OCI-LY7 (cell line): ENCODE data around the gene KCNQ5. TPM values are rescaled to one million over a fixed set of nuclear protein-coding genes. Genes with fewer than 3 reads are reported as not detected.

Source experiments
- BruUV-seq: library from RNA; stranded (reverse); fragments of 400-500 nt; replicated peaks from 2 replicates; lab custom pipeline; 2021; lab: Mats Ljungman, UMichigan
- CTCF ChIA-PET: fragments of 300-600 bp; sonication (Branson Sonifier 250); formaldehyde crosslinking; loops from one replicate; lab custom pipeline; 2022; ENCODE audit warnings: antibody characterized with exemption; ENCODE audit not compliant: unreplicated experiment; lab: Charles Lee
- POLR2A ChIA-PET: fragments of 300-600 bp; sonication (Branson Sonifier 250); formaldehyde crosslinking; loops from one replicate; lab custom pipeline; 2022; ENCODE audit warnings: antibody characterized with exemption; lab: Charles Lee
- DNase-seq: peaks from one replicate; pipeline ENCODE4 v3.0.0-alpha.2; 2015; ENCODE audit warnings: low spot score
- H2AFZ ChIP-seq: fragments of 200-600 bp; sonication (generic), shearing (Covaris generic); 2 replicates; pipeline ENCODE4 v1.6.1; 2014; ENCODE audit warnings: mild to moderate bottlenecking, antibody characterized with exemption, low read length, moderate library complexity
- H3K27ac ChIP-seq: fragments of 200-600 bp; sonication (generic); 2 replicates; pipeline ENCODE4 v1.5.1; 2014; ENCODE audit warnings: mixed run types, low read depth, mild to moderate bottlenecking, moderate library complexity, low read length, inconsistent platforms; ENCODE audit not compliant: poor library complexity, severe bottlenecking
- H3K36me3 ChIP-seq: fragments of 200-600 bp; sonication (generic); 2 replicates; pipeline ENCODE4 v1.6.1; 2014; ENCODE audit warnings: mild to moderate bottlenecking, antibody characterized with exemption, low read length, moderate library complexity, mixed read lengths; ENCODE audit not compliant: insufficient read depth
- H3K4me1 ChIP-seq: fragments of 200-600 bp; sonication (generic); 2 replicates; pipeline ENCODE4 v1.5.1; 2014; ENCODE audit warnings: mild to moderate bottlenecking, low read length; ENCODE audit not compliant: insufficient read depth, poor library complexity, severe bottlenecking
- H3K4me2 ChIP-seq: fragments of 200-600 bp; sonication (generic); 2 replicates; pipeline ENCODE4 v1.6.1; 2014; ENCODE audit warnings: mild to moderate bottlenecking, low read length
- H3K4me3 ChIP-seq: fragments of 200-600 bp; sonication (generic); 2 replicates; pipeline ENCODE4 v1.5.1; 2014; ENCODE audit warnings: mild to moderate bottlenecking, low read depth, low read length; ENCODE audit not compliant: poor library complexity, severe bottlenecking
- H3K79me2 ChIP-seq: fragments of 200-600 bp; sonication (generic); 2 replicates; pipeline ENCODE4 v1.6.1; 2016; ENCODE audit warnings: low read depth, mild to moderate bottlenecking, low read length, moderate library complexity, mixed read lengths; ENCODE audit not compliant: insufficient read depth
- H3K9me2 ChIP-seq: fragments of 200-600 bp; sonication (generic); 2 replicates; pipeline ENCODE4 v1.6.1; 2016; ENCODE audit warnings: mild to moderate bottlenecking, low read length, mixed read lengths; ENCODE audit not compliant: insufficient read depth
- H3K9me3 ChIP-seq: fragments of 200-600 bp; sonication (generic); 2 replicates; pipeline ENCODE4 v1.6.1; 2014; ENCODE audit warnings: mild to moderate bottlenecking, mixed run types, low read length, mixed read lengths
- H4K20me1 ChIP-seq: fragments of 200-600 bp; sonication (generic); 2 replicates; pipeline ENCODE4 v1.6.1; 2014; ENCODE audit warnings: mild to moderate bottlenecking, antibody characterized with exemption, low read length, moderate library complexity, mixed read lengths; ENCODE audit not compliant: insufficient read depth
- CTCF ChIP-seq: fragments of 200-600 bp; sonication (generic); conservative IDR thresholded peaks from 2 replicates; pipeline ENCODE4 v1.5.1; 2014; ENCODE audit warnings: mild to moderate bottlenecking, antibody characterized with exemption, low read length, moderate library complexity, mixed read lengths
- EZH2phosphoT487 ChIP-seq: fragments of 200-600 bp; sonication (generic); IDR thresholded peaks from 2 replicates; pipeline ENCODE4 v1.6.1; 2018; ENCODE audit warnings: low read depth, borderline replicate concordance, mild to moderate bottlenecking, mixed run types, antibody characterized with exemption, low read length, moderate library complexity, mixed read lengths
- intact Hi-C: fragments of 100-400 bp; cut with micrococcal nuclease; formaldehyde crosslinking; loops from one replicate; pipeline ENCODE4 v1.10.0; 2022; ENCODE audit not compliant: unreplicated experiment
- total RNA-seq, 2 experiments: library from RNA; depleted of rRNA in 1 of 2; stranded (reverse); fragments of >200 nt in 1 of 2; shearing (Covaris generic) in 1 of 2; gene quantifications; 2 replicates each; pipeline ENCODE4 v1.2.3, GENCODE V29; 2014 to 2022

KCNQ5 gene
- total RNA-seq, 2 experiments from 2014 or later, result 26.1 to 29.7 TPM

- ChIA-PET POLR2A (interaction anchor here (0.7 to 1.9 kb wide), 8 partner anchors 9 to 40 kb away, joined by 3 to 10 read pairs (median 4); no protein-coding TSS in a partner anchor), CTCF (interaction anchor here (1.3 kb wide), 1 partner anchor 10 kb away, joined by 3 read pairs; no protein-coding TSS in a partner anchor)
- peak overlapping the region; percentile 17 for H3K4me3 ChIP-seq
- no peaks in the 10 kb centered on the region for H3K9me2 ChIP-seq
- intact Hi-C loops, result no loop called here
- no TSS peak for BruUV-seq
- no peak overlapping the region for H2AFZ ChIP-seq
- peak overlapping the region; percentile 67 for H3K27ac ChIP-seq
- H3K36me3 ChIP-seq, result no peaks in the 10 kb centered on the region; the same call in 1 of the 2 replicates
- H3K4me2 ChIP-seq, result peak overlapping the region; percentile 70
- H3K9me3 ChIP-seq, result no peaks in the 10 kb centered on the region
- peaks cover 36% of the 10 kb centered on the region; the same call in 1 of the 2 replicates for H3K79me2 ChIP-seq
- H4K20me1 ChIP-seq, result no peaks in the 10 kb centered on the region
- TF ChIP-seq EZH2phosphoT487 (no peak), CTCF (no peak)
- peak; percentile 64 for DNase-seq
- H3K4me1 ChIP-seq, result peaks cover 31% of the 10 kb centered on the region
Measured at GRCh38 chr6:72769459-72770125, 147.7 kb downstream of the KCNQ5 start.

- no TSS peak for BruUV-seq
- POLR2A ChIA-PET, result interaction anchor here (0.6 to 2.6 kb wide), 2 partner anchors 11 to 484 kb away, joined by 3 to 11 read pairs; no protein-coding TSS in a partner anchor
- no peaks in the 10 kb centered on the region for H3K9me2 ChIP-seq
- no peak overlapping the region for H2AFZ ChIP-seq
- CTCF ChIA-PET, result no interaction called here
- no peaks in the 10 kb centered on the region for H4K20me1 ChIP-seq
- TF ChIP-seq EZH2phosphoT487 (no peak), CTCF (no peak)
- DNase-seq, result no peak
- no peak overlapping the region for H3K4me3 ChIP-seq
- no peak overlapping the region for H3K27ac ChIP-seq
- no peaks in the 10 kb centered on the region; the same call in 1 of the 2 replicates for H3K36me3 ChIP-seq
- H3K9me3 ChIP-seq, result no peaks in the 10 kb centered on the region
- peaks cover 31% of the 10 kb centered on the region for H3K4me1 ChIP-seq
- intact Hi-C loops, result no loop called here
- peaks cover 36% of the 10 kb centered on the region; the same call in 1 of the 2 replicates for H3K79me2 ChIP-seq
- no peak overlapping the region for H3K4me2 ChIP-seq
Measured at GRCh38 chr6:72770959-72771358, 149.1 kb downstream of the KCNQ5 start.

- H3K79me2 ChIP-seq, result peaks cover 13% of the 10 kb centered on the region; the same call in 1 of the 2 replicates
- TF ChIP-seq CTCF (no peak), EZH2phosphoT487 (no peak)
- BruUV-seq, result no TSS peak
- intact Hi-C loops, result no loop called here
- no peaks in the 10 kb centered on the region; the same call in 1 of the 2 replicates for H3K36me3 ChIP-seq
- ChIA-PET POLR2A (interaction anchor here (1.1 to 2.0 kb wide), 2 partner anchors 12 to 134 kb away, joined by 3 to 6 read pairs; no protein-coding TSS in a partner anchor), CTCF (no interaction called here)
- no peaks in the 10 kb centered on the region for H3K9me2 ChIP-seq
- no peak for DNase-seq
- H3K27ac ChIP-seq, result no peak overlapping the region
- peaks cover under 1% of the 10 kb centered on the region for H3K4me1 ChIP-seq
- H3K9me3 ChIP-seq, result no peaks in the 10 kb centered on the region
- no peak overlapping the region for H3K4me3 ChIP-seq
- H3K4me2 ChIP-seq, result no peak overlapping the region
- no peaks in the 10 kb centered on the region for H4K20me1 ChIP-seq
- H2AFZ ChIP-seq, result no peak overlapping the region
Measured at GRCh38 chr6:72776456-72776855, 154.6 kb downstream of the KCNQ5 start.
